Measurements from ENCODE around the gene TFR2.
A peak's percentile ranks its signal among the peaks of the same experiment; 100 is the strongest.

The TFR2 gene

GRCh38 chr7:100654908-100655831 is 13.8 kb upstream of the TFR2 start:
- DNase-seq (ENCODE audit: low spot score): no peak

- DNase-seq (ENCODE audit: low spot score): no peak
Measured at GRCh38 chr7:100649826-100650565, 8.6 kb upstream of the TFR2 start.

GRCh38 chr7:100642534-100642907 is 1.2 kb upstream of the TFR2 start:
- DNase-seq (ENCODE audit: low spot score): no peak

- DNase-seq (ENCODE audit: low spot score): no peak
Measured at GRCh38 chr7:100641860-100642533, 645 bp upstream of the TFR2 start.

- no peak for DNase-seq (ENCODE audit: low spot score)
Measured at GRCh38 chr7:100640517-100641440, 573 bp downstream of the TFR2 start.

GRCh38 chr7:100639995-100640516 is 1.3 kb downstream of the TFR2 start:
- DNase-seq (ENCODE audit: low spot score): no peak

GRCh38 chr7:100632951-100633717 is 8.2 kb downstream of the TFR2 start:
- peak; percentile 68 for DNase-seq (ENCODE audit: low spot score)

GRCh38 chr7:100630066-100630465 is 11.3 kb downstream of the TFR2 start:
- DNase-seq (ENCODE audit: low spot score): no peak

GRCh38 chr7:100629117-100629716 is 12.1 kb downstream of the TFR2 start:
- DNase-seq (ENCODE audit: low spot score): peak; percentile 73

- no peak for DNase-seq (ENCODE audit: low spot score)
Measured at GRCh38 chr7:100627238-100627549, 14.2 kb downstream of the TFR2 start.

GRCh38 chr7:100626530-100627237 is 14.7 kb downstream of the TFR2 start:
- peak; percentile 92 for DNase-seq (ENCODE audit: low spot score)

GRCh38 chr7:100626055-100626454 is 15.3 kb downstream of the TFR2 start:
- no peak for DNase-seq (ENCODE audit: low spot score)

- DNase-seq (ENCODE audit: low spot score): no peak
Measured at GRCh38 chr7:100623951-100624824, 17.2 kb downstream of the TFR2 start.

- DNase-seq (ENCODE audit: low spot score): no peak
Measured at GRCh38 chr7:100621554-100621953, 19.8 kb downstream of the TFR2 start.

- no peak for DNase-seq (ENCODE audit: low spot score)
Measured at GRCh38 chr7:100620804-100621203, 20.5 kb downstream of the TFR2 start.

- no peak for DNase-seq (ENCODE audit: low spot score)
Measured at GRCh38 chr7:100620239-100620638, 21.1 kb downstream of the TFR2 start.

GRCh38 chr7:100614308-100614861 is 27.0 kb downstream of the TFR2 start:
- DNase-seq (ENCODE audit: low spot score): peak; percentile 71

Data from RKO (cell line).